Right atrium auricular region (tissue), 2 donors: ENCODE results near the gene ZNF518A. TPM values are rescaled to one million over a fixed set of nuclear protein-coding genes. Genes with fewer than 3 reads are reported as not detected.

Experiments used
- DNase-seq: peaks from one replicate; pipeline ENCODE4 v3.0.0-alpha.2; 2019; ENCODE audit warnings: low spot score
- H3K27ac ChIP-seq, 2 donors: fragments of 200-600 bp; sonication (generic); 1 replicate in 1 of 2; 2 replicates in 1 of 2; pipeline ENCODE4 v1.5.1; 2016 to 2019
- H3K27me3 ChIP-seq, 2 donors: fragments of 200-600 bp; sonication (generic); one replicate each; pipeline versions ENCODE4 v1.5.1 to v1.6.0; 2017 to 2019
- H3K36me3 ChIP-seq: fragments of 200-600 bp; sonication (generic); one replicate; pipeline ENCODE4 v1.5.1; 2016
- H3K4me1 ChIP-seq, 2 donors: fragments of 200-600 bp; sonication (generic); one replicate each; pipeline versions ENCODE4 v1.5.1 to v1.6.0; 2017 to 2019
- H3K4me3 ChIP-seq, 2 donors: fragments of 200-600 bp; sonication (generic); 1 replicate in 1 of 2; 2 replicates in 1 of 2; pipeline ENCODE4 v1.5.1; 2017 to 2019; ENCODE audit warnings: mild to moderate bottlenecking in 1 of 2, moderate library complexity in 1 of 2
- H3K9me3 ChIP-seq, 2 donors: fragments of 200-600 bp; sonication (generic); one replicate each; pipeline ENCODE4 v1.5.1; 2019
- CTCF ChIP-seq, 2 donors: fragments of 200-600 bp; sonication (generic); IDR thresholded peaks; one replicate each; pipeline ENCODE4 v1.5.1; 2019; ENCODE audit warnings: antibody characterized with exemption in 2 of 2
- total RNA-seq, 2 donors: library from RNA; depleted of rRNA; stranded (reverse); fragments of >200 nt; gene quantifications; one replicate each; pipeline ENCODE4 v1.1.0, GENCODE V29; 2016

ZNF518A gene
- total RNA-seq, 2 donors from 2014 or later: 6.2 to 8.1 TPM

GRCh38 chr10:96205580-96205979 lies 75.5 kb downstream of the ZNF518A start:
- Histone ChIP-seq H3K27me3 (no peaks in the 10 kb centered on the region), H3K9me3 (no peaks in the 10 kb centered on the region), H3K4me1 (no peaks in the 10 kb centered on the region), H3K36me3 (no peaks in the 10 kb centered on the region), H3K27ac (no peak overlapping the region), H3K4me3 (no peak overlapping the region)
- no peak for DNase-seq
- TF ChIP-seq CTCF (IDR thresholded peaks at IDR 0.05): no peak

DNA sequence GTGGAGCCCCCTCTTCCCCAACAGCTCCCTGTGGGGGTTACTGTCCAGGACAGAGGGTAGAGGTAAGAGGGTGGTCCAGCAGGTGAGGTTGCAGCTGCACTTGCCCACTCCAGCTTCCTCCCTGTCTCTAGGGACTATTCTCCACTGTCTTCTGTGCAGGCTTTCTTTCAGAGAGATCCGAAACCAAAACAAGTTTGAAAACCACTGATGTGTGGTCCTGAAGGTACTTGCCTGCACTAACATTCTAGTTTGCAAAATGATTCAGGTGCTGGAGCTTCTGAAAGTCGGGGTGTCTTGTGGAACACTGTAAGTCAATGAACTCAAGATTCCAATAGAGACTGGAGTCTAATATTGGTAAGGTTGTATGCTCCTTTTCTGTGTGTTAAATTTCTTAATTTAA lies 78.2 kb downstream of the ZNF518A start:
- H3K36me3 ChIP-seq: no peaks in the 10 kb centered on the region
- no peaks in the 10 kb centered on the region for H3K27me3 ChIP-seq
- no peaks in the 10 kb centered on the region for H3K9me3 ChIP-seq
- DNase-seq: no peak
- no peak overlapping the region for H3K4me3 ChIP-seq
- H3K27ac ChIP-seq: no peak overlapping the region
- no peak for TF ChIP-seq CTCF (IDR thresholded peaks at IDR 0.05)
- H3K4me1 ChIP-seq: no peaks in the 10 kb centered on the region

DNA sequence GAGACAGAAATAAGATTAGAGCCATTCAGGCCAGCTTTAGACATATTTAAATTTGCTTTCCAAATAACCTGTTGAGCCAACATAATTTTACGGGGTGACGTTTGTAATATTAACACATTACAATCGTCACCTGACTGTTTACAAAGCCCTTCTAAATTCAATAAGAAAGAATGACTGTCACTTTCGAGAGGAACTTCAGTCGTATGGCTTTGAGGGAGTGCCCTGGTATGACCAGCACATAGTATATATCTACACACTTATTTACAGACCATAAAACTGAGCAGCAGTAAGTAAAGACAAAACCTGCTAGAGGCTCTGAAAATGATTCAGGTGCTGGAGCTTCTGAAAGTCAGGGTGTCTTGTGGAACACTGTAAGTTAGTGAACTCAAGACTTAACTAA lies 78.8 kb downstream of the ZNF518A start:
- no peak for DNase-seq
- no peak for TF ChIP-seq CTCF (IDR thresholded peaks at IDR 0.05)
- Histone ChIP-seq H3K4me1 (no peaks in the 10 kb centered on the region), H3K36me3 (no peaks in the 10 kb centered on the region), H3K4me3 (no peak overlapping the region), H3K9me3 (no peaks in the 10 kb centered on the region), H3K27ac (no peak overlapping the region), H3K27me3 (no peaks in the 10 kb centered on the region)

GRCh38 chr10:96211764-96212163 lies 81.7 kb downstream of the ZNF518A start:
- H3K36me3 ChIP-seq: no peaks in the 10 kb centered on the region
- no peaks in the 10 kb centered on the region for H3K4me1 ChIP-seq
- no peaks in the 10 kb centered on the region for H3K27me3 ChIP-seq
- H3K9me3 ChIP-seq: no peaks in the 10 kb centered on the region
- DNase-seq: no peak
- H3K4me3 ChIP-seq: no peak overlapping the region
- H3K27ac ChIP-seq: no peak overlapping the region
- TF ChIP-seq CTCF (IDR thresholded peaks at IDR 0.05): no peak

DNA sequence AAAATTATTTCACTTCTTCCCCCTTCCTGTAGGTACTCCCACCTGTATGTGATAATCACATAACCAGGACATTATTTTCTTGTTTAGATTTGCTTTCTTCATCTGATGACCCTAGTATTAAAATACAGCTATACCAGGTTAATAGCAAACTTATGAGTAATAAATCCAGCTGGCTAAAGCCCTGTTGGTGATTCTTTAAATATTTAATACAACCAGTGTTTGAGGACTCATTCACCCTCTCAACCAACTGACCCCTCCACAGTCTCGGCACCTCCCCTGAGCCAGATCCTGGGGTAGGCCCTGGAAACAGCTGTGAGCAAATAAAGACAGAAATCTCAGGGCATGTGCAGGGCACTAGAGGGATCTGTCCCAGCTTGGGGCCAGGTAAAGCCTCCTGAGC lies 82.8 kb downstream of the ZNF518A start:
- H3K4me1 ChIP-seq: no peaks in the 10 kb centered on the region
- H3K4me3 ChIP-seq: no peak overlapping the region
- no peaks in the 10 kb centered on the region for H3K36me3 ChIP-seq
- TF ChIP-seq CTCF (IDR thresholded peaks at IDR 0.05): no peak
- no peaks in the 10 kb centered on the region for H3K27me3 ChIP-seq
- DNase-seq: no peak
- no peak overlapping the region for H3K27ac ChIP-seq
- no peaks in the 10 kb centered on the region for H3K9me3 ChIP-seq

Other genes starting within 250 kb of the ZNF518A start
- gene CC2D2B, start 222.3 kb upstream of the ZNF518A start, total RNA-seq: 1 to 10 TPM in 1 of 2 donors, under 1 TPM in 1; 0.98 to 1.6 TPM
- gene CCNJ, start 86.7 kb upstream of the ZNF518A start, total RNA-seq: 1 to 10 TPM; 2.2 to 3.3 TPM
- under 1 TPM; 0.39 to 0.41 TPM for gene BLNK, start 141.3 kb downstream of the ZNF518A start, total RNA-seq
- gene DNTT, start 174.1 kb downstream of the ZNF518A start, total RNA-seq: not detected
- gene OPALIN, start 228.7 kb downstream of the ZNF518A start, total RNA-seq: not detected